ENCODE data around the gene MOB3A.
"Not testable (repeated sequence)": the region's sequence is repeated elsewhere in the genome, so short reads cannot be mapped to it uniquely, and the experiment has no call there.

MOB3A gene

DNA sequence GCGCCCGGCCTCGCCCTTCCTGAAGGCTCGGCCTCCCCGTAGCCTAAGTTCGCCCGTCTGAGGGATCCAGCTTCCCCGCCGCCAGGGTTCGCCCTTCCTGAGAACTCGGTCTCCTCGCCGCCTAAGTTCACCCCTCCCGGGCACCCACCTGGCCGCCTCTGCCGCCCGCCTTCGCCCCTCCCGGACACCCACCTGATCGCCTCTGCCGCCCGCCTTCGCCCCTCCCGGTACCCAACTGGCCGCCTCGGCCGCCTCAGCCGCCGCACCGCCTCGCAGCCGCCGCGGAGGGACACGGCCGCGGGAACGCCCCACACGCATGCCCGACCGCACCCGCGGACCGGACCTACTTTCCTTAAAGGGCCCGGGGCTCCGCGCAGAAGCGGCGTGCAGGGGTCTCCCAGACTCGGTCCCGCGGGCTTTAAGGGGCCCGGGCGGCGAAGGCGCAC, at the start of gene MOB3A:
MOB3A (minus strand) TSS at position 293 of the 446 bp plus-strand sequence. CDS start 17,766 bp downstream, outside the sequence.
- peak; percentile 94 for DNase-seq

DNA sequence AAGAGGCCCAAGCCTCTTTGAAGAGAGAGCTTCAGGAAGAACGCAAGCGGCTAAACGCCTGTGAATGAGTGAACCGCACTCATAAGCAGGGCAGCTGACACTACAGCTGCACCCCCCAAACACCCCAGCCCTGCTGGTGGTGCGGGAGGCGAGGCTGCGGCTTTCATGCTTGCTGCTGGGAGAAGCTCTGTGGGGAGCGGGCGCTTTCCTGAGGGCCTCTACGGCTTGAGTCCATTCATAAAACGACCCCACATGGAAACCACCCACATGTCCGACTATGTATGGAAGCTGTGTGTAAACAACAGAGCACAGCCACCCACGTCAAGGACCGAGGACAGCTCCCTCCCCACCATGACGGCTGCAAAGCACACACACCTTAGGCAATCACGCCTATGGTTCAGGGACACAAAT, 49.7 kb upstream of the MOB3A start:
- no peak for DNase-seq

GRCh38 chr19:2144190-2144589, 48.1 kb upstream of the MOB3A start:
- DNase-seq = no peak

GRCh38 chr19:2142173-2142829, 46.2 kb upstream of the MOB3A start:
- no peak for DNase-seq

DNA sequence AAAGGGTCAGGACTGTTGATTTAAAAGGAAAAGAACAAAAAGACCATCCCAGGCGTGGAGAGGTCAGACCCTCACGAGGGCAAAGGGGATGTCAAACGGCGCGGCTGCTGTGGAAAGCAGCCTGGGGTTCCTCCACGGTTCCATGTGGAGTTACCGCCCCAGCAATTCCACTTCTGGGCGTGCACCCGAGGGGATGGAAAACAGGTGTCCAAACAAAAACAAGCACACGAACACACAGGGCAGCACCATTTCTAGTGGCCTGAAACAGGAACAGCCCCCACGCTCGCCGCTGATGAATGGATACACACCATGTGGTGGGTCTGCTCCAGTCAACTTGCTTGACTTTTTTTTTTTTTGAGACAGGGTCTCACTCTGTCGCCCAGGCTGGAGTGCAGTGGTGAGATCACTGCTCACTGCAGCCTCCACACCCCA, 44.0 kb upstream of the MOB3A start:
- DNase-seq = no peak

GRCh38 chr19:2139385-2140137, 43.4 kb upstream of the MOB3A start:
- no peak for DNase-seq

DNA sequence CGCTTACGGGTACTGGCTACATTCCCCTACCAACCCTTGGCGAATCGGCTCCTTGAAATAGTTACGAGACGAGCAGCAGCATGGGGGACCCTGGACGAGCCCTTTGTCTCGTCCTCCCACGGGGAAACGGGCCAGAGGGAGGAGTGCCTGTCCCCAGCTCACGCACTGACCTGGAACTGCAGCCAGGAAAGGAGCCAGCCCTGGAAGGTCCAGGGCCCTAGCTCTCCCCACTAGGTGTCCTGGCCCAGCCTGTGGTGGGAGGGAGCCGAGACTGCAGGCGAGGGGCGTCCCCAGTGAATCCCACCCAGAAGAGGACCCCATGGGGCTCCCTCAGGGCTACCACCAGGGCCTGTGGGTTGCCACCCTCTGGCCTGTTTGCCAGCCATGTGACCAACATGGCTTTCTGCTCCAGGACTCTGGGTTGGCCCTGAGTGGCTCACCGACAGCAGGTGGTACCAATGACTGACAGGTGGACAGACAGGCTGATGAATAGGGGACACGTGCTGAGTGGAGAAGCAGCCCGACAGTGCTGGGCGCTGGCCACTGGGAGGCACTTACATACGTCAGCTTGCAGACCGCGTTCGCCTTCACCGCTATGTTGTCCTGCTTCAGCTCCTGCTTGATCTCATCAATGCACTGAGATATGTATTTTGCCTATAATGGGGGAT, 42.1 kb upstream of the MOB3A start:
- DNase-seq = no peak

DNA sequence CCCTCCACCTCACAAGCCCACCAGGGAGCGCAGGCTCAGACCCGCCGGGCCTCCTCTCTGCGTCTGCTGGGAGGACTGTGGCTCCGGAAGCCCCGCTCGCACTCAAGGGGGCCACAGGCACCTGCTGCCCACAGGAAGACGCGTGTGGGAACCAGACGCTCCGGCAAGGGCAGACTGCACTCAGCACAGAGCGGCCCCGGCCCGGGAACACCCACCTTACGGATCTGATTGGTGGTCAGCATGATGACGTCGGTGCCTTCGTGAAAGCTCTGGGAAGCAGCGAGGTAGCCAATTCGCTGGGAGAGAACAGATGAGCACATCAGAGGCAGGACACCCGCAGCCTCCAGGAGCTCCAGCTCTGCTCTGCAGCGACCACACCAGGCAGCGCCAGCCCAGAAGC, 40.7 kb upstream of the MOB3A start:
- no peak for DNase-seq

- DNase-seq = no peak
Measured at GRCh38 chr19:2135474-2136402, 39.6 kb upstream of the MOB3A start.

- DNase-seq = no peak
Measured at GRCh38 chr19:2132731-2133490, 36.8 kb upstream of the MOB3A start.

DNA sequence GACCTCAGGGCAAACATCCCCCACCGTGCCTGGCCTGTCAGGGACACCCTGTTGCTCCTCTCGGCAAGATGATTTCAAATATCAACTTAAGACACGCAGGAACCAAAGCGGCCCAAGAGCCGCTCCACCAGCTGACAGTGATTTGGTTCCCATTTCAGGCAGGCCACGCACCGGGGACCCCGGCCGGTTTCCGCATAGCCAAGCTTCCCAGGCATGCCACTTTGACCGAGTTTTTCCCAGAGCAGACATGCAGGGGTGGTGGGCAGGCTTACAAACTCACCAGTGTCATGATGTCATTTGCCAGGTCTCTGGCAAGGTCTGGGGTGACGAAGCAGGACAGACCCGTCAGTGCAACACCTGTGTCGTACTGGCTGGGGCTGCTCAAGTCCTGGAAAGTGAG, 36.1 kb upstream of the MOB3A start:
- DNase-seq = no peak

GRCh38 chr19:2131012-2131975, 35.2 kb upstream of the MOB3A start:
- DNase-seq = not testable (repeated sequence)

DNA sequence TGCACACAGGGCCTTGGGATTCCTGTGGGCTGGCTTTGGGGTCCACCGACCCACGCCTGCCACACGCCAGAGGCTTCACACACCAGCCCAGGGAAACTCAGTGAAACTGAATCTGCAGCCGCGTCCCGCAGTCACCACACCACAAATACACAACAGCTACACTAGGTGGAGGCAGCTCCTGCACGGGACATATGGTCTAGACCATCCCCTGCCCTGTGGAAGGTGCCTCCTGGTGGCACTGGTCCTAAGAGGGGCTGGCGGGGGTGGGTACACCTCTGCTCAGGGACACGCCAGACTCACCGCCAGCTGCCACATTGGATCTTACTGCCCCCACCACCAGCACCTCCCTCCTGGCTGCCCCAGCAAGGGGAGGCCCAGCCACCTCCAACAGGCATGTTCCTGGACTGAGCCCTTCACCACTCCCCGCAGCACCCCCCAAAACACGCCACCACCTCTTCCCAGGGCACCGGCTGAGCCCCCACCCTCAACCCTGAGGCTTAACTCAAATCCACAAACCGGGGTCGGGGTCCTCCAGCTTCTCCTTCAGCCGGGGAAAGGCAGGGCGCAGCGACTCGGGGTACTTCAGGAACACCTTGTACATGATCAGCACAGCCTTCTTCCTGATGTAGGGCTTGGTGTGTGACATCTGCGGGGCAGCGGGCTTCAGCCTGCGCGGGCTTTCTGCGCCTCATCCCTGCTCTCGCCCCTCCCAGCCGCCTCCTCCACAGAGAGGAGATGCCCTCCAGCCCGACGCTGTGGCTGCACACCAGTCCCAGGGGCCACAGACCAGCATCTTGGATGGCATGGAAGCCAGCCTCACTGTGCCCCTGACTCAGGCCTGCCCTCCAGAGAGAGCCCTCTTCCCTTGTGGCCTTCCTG, 34.0 kb upstream of the MOB3A start:
- DNase-seq = no peak

- no peak for DNase-seq
Measured at GRCh38 chr19:2129486-2129885, 33.4 kb upstream of the MOB3A start.

- no peak for DNase-seq
Measured at GRCh38 chr19:2129022-2129421, 32.9 kb upstream of the MOB3A start.

DNA sequence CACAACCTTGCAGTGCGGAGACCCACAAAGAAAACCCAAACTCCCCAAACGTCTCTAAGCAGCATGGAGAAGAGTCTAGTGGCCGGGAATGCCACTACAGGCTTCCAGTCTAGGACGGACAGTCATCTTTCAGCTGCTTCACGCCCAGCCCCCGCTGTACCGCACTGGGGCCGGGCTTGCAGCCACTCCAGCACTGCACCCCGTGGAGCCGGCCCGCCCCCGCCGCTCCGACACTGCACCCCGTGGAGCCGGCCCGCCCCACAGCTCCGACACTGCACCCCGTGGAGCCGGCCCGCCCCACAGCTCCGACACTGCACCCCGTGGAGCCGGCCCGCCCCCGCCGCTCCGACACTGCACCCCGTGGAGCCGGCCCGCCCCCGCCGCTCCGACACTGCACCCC, 32.1 kb upstream of the MOB3A start:
- DNase-seq = not testable (repeated sequence)

- no peak for DNase-seq
Measured at GRCh38 chr19:2127758-2128157, 31.6 kb upstream of the MOB3A start.

DNA sequence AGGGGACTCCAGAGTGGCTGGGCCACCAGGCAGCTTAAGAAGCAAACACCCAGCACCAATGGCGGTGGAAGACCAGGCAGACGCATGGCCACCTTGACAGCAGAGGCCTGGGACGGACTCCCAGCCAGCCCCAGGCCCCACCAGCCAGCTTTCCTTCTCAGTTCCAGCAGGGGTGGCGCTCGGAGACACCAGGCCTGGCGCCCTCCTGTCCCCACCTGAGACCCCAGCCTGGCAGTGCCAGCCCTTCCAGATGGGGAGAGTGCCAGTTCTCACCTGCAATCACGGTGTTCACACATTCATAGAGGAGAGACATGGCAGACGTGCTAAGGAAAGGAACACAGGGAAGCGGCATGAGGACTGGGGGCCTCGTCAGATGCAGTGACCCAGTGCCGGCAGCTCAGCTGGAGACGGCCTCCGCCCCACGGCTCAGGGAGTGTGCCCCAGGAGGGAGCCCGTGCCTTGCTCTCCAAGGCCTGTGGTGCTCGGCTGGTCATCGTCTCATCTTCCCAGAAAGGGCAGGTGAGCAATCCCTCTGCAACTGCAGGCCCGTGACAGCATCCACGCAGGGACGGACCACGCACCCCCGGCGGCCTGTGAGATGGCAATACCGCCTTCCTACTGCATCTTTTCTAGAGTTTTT, 30.9 kb upstream of the MOB3A start:
- DNase-seq = no peak
